RKO (cell line): ENCODE data around the gene MED20.
A peak's percentile ranks its signal among the peaks of the same experiment; 100 is the strongest.

Experiments used
- DNase-seq: peaks from one replicate; pipeline ENCODE4 v3.0.0-alpha.2; 2016; ENCODE audit warnings: low spot score

Gene MED20

GRCh38 chr6:41914343-41914742 lies 6.6 kb downstream of the MED20 start:
- no peak for DNase-seq

GRCh38 chr6:41909727-41910126 lies 11.2 kb downstream of the MED20 start:
- DNase-seq: no peak

- DNase-seq: no peak
These were observed 18.9 kb downstream of the MED20 start for GRCh38 chr6:41901882-41902519.

DNA sequence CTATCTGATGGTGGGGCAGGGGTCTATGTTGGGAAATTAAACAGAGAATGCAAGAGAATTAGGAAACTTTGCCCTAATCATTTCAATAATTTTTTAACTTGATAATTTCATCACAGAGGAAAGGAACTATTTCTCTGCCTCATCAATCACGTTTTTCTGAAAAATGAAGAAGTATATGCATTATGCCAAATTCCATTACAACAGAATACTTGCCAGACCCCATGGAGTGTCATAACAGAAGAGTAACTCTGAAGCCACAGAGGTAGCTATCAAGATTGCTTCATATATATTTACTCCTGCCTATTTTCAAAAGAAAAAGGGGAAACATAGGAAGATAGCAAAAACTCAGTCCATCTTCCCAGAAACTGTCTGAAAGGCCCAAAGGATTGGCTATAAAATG lies 20.1 kb downstream of the MED20 start:
- DNase-seq: no peak

DNA sequence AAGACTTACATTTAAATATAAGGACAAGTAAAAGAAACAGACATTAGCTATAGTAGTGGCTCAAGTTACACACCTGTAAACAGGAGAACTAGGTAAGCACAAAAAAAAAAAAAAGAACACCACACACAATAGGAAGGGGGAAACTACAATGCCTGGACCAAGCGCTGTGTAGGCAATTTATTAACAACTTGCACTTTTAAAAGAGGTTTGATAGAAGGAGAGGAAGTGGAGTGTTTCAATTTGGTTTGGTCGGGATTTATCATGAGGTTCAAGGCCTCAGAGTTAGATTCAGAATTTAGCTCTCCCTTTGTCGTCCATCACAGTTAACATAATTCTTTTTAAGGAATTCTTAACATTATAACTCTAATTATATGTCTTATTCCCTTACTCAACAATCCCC lies 24.7 kb downstream of the MED20 start:
- no peak for DNase-seq

DNA sequence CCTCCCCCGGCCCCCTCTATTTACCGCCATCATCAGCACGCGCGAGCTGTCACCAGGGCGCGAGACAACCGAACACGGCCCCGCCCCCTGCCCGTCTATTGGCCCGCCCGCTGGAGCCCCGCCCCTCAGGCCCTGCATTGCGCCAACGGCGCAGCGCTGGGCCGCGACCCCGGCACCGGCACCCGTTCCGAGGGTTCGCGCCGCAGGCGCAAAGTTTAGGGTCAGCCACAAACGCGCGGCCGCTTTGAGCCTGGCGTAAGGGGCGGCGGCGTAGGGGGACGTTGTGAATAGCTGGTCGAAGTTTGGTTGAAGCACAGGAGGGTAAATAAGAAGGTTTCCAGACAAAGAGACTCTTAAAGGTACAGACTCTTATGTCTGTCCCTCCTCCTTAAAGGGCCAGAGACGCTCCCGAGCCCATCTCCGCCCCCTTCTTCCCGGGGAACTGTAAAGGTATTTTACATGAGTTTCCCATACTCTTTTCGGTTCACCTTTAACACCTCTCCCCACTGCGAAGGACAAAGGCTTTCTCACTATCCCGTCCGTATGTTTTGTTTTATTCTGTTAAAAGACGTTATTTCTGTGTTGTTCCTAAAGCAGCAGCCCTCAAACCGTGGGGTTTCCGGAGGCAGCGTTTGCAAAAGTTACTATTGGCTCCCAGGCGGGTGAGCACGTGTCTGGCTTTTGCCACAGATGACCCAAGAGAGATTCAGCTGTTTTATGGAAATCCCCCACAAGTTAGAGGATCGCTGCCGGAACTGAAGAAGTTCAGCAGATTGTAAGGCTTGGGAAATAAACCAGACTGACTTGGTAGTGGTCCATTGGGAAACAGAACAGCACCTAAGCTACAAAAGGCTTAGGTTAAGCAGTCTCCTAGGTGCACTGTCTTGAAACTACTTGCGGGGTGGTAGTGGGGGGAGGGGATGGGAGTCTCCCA lies 25.4 kb downstream of the MED20 start, which contains the start of gene USP49:
Gene USP49, minus strand, starts transcription at position 76 of the 934 bp plus-strand sequence. CDS start 88,392 bp downstream, outside the sequence.
- DNase-seq: peak; percentile 87

DNA sequence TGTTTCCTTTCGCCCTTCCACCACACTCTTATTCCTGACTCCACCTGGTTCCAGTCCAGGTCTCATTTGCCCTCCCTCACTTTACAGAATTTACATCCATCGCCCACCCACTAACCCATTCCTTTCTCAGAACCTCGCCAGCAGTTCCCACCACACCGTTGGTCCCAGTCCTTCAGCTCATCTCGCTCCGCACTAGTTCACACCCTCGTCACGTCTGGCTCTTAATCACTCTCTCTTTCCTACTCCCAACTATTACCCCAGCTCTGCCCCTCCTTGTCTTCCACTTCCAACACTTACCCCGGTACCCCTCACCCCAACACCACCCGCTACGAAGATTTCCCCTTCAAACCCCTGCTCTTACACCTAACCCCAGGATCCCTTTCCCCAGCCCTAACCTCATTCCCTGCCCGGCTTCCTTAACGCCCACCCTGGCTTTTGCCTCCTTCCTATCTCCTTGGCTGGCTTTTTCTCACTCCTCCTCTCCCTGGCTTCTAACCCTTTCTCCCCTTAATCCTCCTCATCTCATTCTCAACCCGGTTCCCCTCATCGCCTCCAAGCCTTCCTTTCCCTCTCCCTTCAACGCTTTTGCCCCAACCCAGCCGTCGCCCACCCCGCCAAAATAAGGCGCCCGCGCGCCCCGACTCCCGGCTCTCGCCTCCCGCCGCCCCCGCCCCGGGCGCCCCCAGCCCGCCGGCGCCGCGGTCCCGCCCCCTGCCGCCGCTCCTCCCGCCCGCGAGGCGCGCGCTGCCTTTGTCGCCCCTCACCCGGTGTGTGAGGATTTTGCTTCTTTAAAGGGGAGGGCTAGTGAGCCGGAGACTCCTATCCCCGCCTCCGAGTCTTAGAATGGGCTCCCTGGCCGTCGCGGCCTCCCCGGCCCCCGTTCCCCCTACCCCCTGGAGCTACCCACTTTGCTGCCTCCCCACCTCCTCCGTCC lies 26.3 kb downstream of the MED20 start:
- peak; percentile 16 for DNase-seq

DNA sequence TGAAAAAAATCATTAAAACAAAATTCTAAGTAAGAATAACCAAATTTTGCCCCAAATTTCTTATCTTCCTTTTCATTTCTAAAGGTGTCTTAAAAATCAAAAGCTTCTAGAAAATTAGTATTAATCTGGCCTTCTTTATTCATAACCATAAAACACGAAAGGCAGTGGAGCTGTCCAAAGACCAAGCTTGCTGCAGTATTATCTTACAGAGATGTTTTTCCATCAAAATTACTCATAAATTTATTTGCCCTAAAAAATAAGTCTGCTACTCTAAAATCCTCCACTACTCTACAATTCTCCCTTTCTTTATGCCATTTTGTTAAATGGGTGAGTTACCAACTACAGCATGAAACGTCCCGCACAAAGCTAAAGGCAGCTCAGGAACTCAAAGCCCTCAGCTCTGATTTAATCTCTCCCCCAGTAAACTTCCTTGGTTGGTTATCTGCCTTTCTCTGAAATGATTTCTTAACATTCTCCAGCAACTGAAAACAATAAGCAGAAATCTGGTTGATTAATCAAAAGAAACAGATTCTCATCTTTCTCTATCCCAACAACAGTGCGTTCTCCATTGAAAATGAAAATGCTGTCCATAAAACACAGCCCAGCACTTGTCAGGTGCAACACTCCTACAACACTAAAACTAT lies 27.9 kb downstream of the MED20 start:
- DNase-seq: no peak

GRCh38 chr6:41887331-41887751 lies 33.6 kb downstream of the MED20 start:
- DNase-seq: no peak

DNA sequence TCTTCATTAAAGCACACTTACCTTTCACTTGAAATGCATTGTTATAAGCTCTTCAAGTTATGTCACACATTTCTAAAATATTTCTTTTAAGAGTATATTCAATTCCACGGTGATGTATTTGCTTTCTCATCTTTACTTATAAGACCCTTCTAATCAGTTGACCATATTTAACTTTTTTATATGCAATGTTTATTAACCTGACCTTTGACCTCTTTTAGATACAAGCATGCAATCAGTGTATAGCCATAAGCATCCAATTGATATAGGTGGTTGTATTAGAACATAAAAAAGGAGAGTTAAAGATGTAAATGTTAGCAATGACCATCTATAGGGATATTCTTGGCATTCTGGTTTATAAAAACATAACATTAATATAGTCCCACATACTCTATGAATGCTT lies 35.0 kb downstream of the MED20 start:
- DNase-seq: no peak

DNA sequence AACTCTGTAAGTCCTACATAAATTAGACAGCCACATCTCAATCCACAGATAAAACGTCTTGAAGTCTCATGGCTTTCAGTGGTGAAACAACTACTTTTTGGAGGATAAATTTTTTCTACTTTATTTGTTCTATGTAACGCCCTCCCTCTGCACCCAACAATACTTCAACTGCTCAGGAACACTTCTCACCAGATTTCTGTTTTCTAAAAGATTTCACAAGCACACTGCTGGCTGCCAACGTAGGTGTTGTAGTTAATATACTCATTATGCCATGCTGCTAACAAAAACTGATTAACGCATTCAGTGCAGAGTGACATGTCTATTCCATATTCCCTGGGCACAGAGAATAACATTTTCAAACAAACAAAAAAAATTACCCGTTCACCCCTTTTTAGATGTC lies 36.0 kb downstream of the MED20 start:
- no peak for DNase-seq

GRCh38 chr6:41881506-41881905 lies 39.4 kb downstream of the MED20 start:
- DNase-seq: no peak

- DNase-seq: no peak
These were observed 42.0 kb downstream of the MED20 start for GRCh38 chr6:41878961-41879405.

DNA sequence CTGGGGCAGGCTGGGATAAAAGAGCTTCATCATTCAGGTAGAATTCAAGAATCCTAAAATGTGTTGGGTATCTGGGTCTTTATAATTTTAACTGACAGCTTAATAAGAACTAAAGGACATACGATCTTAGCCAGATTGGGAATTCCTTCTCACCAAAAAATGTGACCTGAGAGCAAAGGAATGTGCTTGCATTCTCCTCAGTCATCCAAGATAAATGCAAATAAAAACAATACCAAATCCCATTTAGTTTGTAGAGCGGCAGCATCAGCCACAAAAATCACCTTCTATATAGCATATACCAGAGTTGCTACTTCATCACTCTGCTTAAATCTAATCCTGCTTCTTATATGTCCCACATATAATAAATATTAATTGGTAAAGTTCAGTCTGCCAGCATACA lies 42.7 kb downstream of the MED20 start:
- no peak for DNase-seq

DNA sequence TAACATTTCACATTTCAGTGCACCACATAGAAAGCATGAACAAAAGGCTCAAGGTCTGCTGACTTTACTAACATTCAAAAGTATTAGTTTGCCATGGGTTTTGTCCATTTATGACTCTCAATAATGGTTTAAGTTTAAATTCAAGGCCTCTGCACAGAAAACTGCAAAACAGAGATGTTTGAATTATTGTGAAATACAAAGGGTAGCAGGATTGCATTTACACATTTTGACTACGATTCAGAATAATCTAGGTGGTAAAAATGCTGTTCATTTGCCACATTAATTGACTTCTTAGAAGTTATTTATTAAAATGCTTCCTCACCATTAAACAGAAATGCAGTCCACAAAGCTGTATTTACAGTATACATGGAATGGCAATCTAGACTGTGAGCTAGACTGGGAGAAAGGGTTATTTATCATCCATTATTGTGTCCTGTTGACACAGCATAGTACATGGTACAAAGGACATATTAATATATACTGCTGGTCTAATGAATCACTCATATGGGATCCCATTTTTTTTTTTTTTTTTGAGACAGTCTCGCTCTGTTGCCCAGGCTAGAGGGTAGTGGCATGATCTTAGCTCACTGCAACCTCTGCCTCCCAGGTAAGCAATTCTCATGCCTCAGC lies 43.8 kb downstream of the MED20 start:
- no peak for DNase-seq

- no peak for DNase-seq
These were observed 46.2 kb downstream of the MED20 start for GRCh38 chr6:41874741-41875140.

- no peak for DNase-seq
These were observed 48.8 kb downstream of the MED20 start for GRCh38 chr6:41872147-41872546.

- no peak for DNase-seq
These were observed 49.2 kb downstream of the MED20 start for GRCh38 chr6:41871691-41872090.

- no peak for DNase-seq
These were observed 61.6 kb downstream of the MED20 start for GRCh38 chr6:41859356-41859755.

DNA sequence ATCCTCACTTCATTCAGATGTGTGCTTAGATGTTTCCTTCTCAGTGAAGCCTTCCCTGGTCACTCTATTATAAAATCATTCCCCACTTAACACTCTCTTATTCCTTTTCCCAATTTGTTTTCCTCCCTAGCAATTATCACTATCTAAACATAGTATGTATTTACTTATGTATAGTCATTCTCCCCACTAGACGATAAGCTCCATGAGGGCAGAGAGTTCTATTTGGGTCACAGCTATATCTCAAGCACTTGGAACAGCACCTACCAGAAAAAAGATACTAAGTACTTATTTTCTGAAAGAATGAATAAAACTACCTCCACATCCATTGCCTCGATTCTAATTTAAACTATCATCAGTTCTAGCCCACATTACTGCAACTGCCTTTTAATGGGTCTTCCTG lies 62.2 kb downstream of the MED20 start:
- DNase-seq: no peak
